ENCODE measurements around the gene PTCHD4. TPM values are rescaled to one million over a fixed set of nuclear protein-coding genes. Genes with fewer than 3 reads are reported as not detected.

Gene PTCHD4
- total RNA-seq, 1 donor from 2014 or later = 4.1 TPM

GRCh38 chr6:48069280-48069679 is 41.7 kb downstream of the PTCHD4 start:
- H3K27me3 ChIP-seq = peaks cover 6% of the 10 kb centered on the region
- no peak overlapping the region for H3K27ac ChIP-seq
- no peaks in the 10 kb centered on the region for H3K9me3 ChIP-seq
- ATAC-seq = no peak
- no peak for TF ChIP-seq CTCF (IDR thresholded peaks at IDR 0.05)
- H3K4me1 ChIP-seq = peaks cover 6% of the 10 kb centered on the region
- DNase-seq = peak; percentile 34
- intact Hi-C loops (cut with DNase I) = no loop called here
- peak overlapping the region; percentile 29 for H3K4me3 ChIP-seq
- H3K36me3 ChIP-seq = no peaks in the 10 kb centered on the region

GRCh38 chr6:48068278-48069251 is 42.4 kb downstream of the PTCHD4 start:
- H3K36me3 ChIP-seq = no peaks in the 10 kb centered on the region
- intact Hi-C loops (cut with DNase I) = no loop called here
- peak; percentile 70 for ATAC-seq
- DNase-seq = peak; percentile 63
- H3K27me3 ChIP-seq = peaks cover 6% of the 10 kb centered on the region
- H3K4me3 ChIP-seq = peak overlapping the region; percentile 29
- no peak for TF ChIP-seq CTCF (IDR thresholded peaks at IDR 0.05)
- H3K4me1 ChIP-seq = peaks cover 6% of the 10 kb centered on the region
- no peaks in the 10 kb centered on the region for H3K9me3 ChIP-seq
- H3K27ac ChIP-seq = no peak overlapping the region

- Histone ChIP-seq H3K36me3 (no peaks in the 10 kb centered on the region), H3K27ac (no peak overlapping the region), H3K27me3 (peaks cover 6% of the 10 kb centered on the region), H3K9me3 (no peaks in the 10 kb centered on the region), H3K4me1 (peaks cover 6% of the 10 kb centered on the region), H3K4me3 (peak overlapping the region; percentile 29)
- intact Hi-C loops (cut with DNase I) = no loop called here
- DNase-seq (no peak), ATAC-seq (no peak)
- TF ChIP-seq CTCF (IDR thresholded peaks at IDR 0.05) = no peak
Measured at GRCh38 chr6:48067886-48068277, 43.1 kb downstream of the PTCHD4 start.

DNA sequence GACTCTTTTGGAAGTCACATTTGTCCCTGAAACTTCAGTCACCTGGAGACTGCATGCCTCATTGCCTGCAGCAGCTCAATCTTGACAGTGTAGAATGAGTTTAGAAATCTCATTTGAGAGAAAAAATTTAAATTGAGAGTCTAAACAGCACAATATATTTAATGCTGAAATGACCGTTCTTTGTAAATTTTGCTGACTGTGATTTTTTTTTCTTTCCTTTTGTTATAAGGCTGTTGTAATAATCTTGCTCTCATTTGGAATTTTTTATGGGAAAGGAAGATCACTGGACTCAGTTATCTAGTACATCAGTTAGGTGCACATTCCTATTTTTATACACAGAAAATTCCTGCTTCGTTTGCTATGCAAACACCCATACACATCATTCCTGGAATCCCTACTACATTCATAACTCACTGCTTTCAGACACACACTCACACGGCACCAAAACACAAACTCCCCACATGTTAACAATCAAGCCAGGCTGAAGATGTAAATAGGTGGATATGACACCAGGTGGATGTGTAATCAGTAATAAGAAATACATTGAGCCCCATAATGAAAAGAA is 43.8 kb downstream of the PTCHD4 start:
- peaks cover 6% of the 10 kb centered on the region for H3K4me1 ChIP-seq
- peaks cover 6% of the 10 kb centered on the region for H3K27me3 ChIP-seq
- TF ChIP-seq CTCF (IDR thresholded peaks at IDR 0.05) = no peak
- intact Hi-C loops (cut with DNase I) = no loop called here
- H3K9me3 ChIP-seq = no peaks in the 10 kb centered on the region
- ATAC-seq = no peak
- DNase-seq = no peak
- H3K27ac ChIP-seq = no peak overlapping the region
- no peak overlapping the region for H3K4me3 ChIP-seq
- H3K36me3 ChIP-seq = no peaks in the 10 kb centered on the region

GRCh38 chr6:48061265-48061990 is 49.6 kb downstream of the PTCHD4 start:
- no peak overlapping the region for H3K27ac ChIP-seq
- DNase-seq (no peak), ATAC-seq (no peak)
- no peaks in the 10 kb centered on the region for H3K36me3 ChIP-seq
- intact Hi-C loops (cut with DNase I) = no loop called here
- TF ChIP-seq CTCF (IDR thresholded peaks at IDR 0.05) = no peak
- H3K9me3 ChIP-seq = no peaks in the 10 kb centered on the region
- H3K4me3 ChIP-seq = no peak overlapping the region
- H3K27me3 ChIP-seq = no peaks in the 10 kb centered on the region
- no peaks in the 10 kb centered on the region for H3K4me1 ChIP-seq
